Effector CD8-positive, alpha-beta T cell (primary cell): Measurements from ENCODE around the gene ZC3H4.

Experiments
- DNase-seq: peaks from one replicate; lab custom pipeline; 2025; lab: John Stamatoyannopoulos, UW

ZC3H4 gene

GRCh38 chr19:47133021-47133471, 19.5 kb upstream of the ZC3H4 start:
- no peak for DNase-seq

DNA sequence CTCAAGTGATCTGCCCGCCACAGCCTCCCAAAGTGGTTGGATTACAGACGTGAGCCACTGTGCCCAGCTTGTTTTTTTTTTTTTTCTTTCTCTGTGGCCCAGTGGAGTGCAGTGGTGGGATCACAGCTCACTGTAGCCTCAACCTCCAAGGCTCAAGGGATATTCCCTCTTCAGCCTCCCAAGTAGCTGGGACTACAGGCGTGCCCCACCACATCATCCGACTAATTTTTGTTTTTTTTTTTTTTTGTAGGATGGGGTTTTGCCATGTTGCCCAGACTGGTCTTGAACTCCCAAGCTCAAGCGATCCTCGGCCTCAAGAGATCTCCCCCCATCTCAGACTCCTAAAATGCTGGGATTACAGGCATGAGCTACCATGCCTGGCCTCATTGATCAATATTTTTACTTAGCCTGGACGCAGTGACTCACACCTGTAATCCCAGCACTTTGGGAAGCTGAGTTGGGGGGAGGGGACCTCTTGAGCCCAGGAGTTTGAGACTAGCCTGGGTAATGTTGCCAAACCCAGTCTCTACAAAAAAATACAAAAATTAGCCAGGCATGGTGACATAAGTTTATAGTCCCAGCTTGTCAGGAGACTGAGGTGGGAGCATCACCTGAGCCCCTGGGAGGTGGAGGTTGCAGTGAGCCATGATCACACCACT, 18.7 kb upstream of the ZC3H4 start:
- no peak for DNase-seq

DNA sequence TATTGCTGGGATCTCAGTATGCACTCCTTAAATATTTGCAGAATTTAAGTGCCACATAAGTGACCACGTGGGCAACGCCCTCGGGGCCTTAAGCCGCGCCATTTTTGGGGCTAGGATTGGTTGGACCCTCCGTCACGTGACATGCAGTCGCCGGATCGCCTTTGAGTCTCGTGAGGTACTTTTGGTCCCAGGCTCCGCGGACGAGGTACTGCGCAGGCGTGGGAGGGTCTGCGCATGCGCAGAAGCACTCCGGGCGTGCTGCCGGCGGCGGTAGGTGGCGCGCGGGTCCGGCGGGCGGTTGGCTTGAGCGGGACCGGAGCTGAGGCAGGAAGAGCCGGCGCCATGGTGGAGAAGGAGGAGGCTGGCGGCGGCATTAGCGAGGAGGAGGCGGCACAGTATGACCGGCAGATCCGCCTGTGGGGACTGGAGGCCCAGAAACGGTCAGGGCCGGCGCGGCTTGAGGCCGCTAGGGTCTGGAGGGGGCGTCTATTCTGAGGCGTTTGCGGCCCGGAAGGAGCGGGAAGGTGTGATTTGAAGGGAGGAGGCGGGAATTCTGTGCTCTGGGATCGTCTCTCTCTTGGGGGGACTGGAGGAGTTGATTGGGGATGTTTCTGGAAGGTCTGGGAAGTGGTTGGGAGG, 17.1 kb upstream of the ZC3H4 start, which contains the start of gene SAE1:
TSS of gene SAE1 (plus strand) at position 247 of the 639 bp plus-strand sequence. CDS start at position 343, 96 bp downstream.
- peak; percentile 83 for DNase-seq

DNA sequence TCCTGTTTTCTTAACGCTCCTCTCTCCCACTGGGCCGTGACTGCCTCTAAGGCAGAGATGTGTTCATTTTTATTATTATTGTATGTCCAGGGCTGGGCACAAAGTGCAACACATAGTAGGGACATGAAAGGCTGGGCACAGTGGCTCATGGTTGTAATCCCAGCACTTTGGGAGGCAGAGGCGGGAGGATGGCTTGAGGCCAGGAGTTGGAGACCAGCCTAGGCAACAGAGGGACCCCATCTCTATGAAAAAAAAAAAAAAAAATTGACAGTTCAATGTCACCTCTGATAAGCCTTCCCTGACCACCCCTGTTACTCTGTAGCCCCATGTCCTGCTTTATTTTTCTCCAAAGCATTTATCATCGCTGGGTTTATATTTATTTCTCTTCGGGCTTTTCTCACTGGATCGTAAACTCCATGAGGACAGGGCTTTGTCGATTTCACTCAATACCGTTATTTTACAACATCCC, 16.6 kb upstream of the ZC3H4 start:
- DNase-seq, result no peak

- DNase-seq, result no peak
Observed at GRCh38 chr19:47129579-47129978, 16.0 kb upstream of the ZC3H4 start.

GRCh38 chr19:47125669-47125938, 12.0 kb upstream of the ZC3H4 start:
- no peak for DNase-seq

- DNase-seq, result no peak
Observed at GRCh38 chr19:47124937-47125668, 11.5 kb upstream of the ZC3H4 start.

DNA sequence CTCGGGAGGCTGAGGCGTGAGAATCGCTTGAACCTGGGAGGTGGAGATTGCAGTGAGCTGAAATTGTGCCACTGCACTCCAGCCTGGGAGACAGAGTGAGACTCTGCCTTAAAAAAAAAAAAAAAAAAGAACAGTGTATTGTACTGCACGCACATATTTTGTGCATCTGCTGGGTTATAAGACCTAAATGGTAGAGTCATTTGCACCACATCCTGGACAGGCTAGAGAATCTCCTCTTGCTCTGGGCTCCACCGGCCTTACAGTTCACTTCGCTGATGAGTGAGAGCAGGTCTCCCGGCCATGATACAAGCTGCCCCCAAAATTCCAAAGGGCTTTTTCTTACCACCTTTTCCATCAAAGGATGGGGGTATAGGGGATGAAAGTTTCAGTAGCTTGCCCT, 9.8 kb upstream of the ZC3H4 start:
- no peak for DNase-seq

DNA sequence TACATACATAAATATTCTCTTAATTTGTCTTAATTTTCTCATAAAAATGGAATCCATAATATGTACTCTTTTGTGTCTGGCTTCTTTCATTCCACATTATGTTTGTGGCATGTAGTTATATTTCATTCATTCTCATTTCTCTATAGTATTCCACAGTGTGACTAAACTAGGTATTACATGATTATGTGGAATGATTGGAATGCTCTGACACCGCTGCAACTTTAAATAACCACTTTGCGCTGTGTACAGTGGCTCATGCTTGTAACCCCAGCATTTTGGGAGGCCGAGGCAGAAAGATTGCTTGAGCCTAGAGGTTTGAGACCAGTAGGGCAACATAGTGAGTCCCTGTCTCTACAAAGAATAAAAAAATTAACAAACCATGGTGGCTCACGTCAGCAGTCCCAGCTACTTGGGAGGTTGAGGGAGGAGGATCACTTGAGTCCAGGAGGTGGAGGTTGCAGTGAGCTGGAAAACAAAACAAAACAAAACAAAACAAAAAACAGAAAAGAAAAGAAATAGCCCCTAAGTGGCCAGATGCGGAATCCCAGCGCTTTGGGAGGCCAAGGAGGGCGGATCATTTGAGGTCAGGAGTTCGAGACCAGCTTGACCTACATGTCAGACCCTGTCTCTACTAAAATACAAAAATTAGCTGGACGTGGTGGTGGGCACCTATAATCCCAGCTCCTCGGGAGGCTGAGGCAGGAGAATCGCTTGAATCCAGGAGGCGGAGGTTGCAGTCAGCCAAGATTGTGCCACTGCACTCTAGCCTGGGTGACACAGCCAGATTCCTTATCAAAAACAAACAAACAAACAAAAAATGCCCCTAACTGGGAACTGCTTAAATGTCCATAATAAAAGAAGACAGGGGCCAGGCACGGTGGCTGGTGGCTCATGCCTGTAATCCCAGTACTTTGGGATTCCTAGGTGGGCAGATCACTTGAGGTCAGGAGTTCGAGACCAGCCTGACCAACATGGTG, 9.1 kb upstream of the ZC3H4 start:
- DNase-seq, result no peak

GRCh38 chr19:47120470-47121067, 7.0 kb upstream of the ZC3H4 start:
- no peak for DNase-seq

GRCh38 chr19:47113850-47114651, 475 bp upstream of the ZC3H4 start:
- DNase-seq, result no peak

GRCh38 chr19:47112166-47112996, 1.2 kb downstream of the ZC3H4 start:
- DNase-seq, result peak; percentile 72

DNA sequence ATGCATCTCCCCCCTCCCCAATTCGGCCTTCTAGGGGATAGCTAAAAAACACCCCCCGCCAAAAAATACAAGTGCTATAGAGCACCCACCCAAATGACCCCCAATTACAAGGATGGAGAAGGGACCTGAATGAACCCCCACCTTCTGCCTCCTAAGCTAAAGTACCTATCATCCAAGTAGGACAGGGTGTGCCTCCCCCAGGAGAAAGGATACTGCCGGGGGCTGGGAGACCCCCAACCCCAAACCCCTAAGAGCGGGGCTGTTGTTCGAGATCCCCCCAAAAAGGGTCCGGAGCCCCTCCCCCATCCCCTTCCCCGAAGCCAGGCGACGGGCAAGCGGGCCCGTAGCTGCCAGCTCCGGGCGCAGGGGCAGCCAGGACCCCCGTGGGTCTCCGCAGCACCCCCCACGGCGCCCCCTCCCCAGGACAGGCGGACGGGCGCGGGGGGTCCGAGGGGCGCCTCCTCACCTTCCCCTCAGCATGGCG, 1.9 kb downstream of the ZC3H4 start:
- DNase-seq, result no peak

DNA sequence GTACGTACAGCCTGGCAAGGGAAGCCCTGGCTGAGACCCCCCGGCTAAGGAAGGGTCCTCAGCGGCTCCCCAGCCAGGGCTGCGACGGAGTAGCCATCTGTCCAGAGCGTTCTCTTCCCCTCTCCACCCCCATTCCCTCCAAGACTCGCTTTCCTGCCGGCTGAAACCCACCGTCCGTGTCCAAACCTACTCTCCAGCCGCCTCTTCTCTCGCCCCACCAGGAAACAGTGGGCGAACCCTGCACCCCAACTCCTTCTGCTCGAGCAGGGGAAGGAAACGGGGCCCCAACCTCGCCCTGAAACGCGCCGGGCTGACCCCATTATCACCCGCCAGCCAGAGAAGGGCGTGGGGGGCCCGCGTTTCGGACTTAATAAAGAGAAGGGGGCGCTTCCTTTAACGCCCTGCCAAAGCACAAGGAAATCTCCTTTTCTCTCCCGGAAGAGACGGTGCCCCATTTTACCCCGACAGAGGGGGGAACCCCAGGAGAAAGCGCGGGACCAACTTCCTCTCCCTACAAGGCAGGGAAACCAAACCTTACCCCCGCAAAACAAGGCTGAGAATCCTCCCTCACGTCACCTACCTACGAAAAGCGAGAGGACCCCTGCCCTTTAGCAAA, 2.5 kb downstream of the ZC3H4 start:
- peak; percentile 32 for DNase-seq

- peak; percentile 11 for DNase-seq
Observed at GRCh38 chr19:47110521-47111005, 3.0 kb downstream of the ZC3H4 start.

- peak; percentile 6 for DNase-seq
Observed at GRCh38 chr19:47109541-47110375, 3.8 kb downstream of the ZC3H4 start.

DNA sequence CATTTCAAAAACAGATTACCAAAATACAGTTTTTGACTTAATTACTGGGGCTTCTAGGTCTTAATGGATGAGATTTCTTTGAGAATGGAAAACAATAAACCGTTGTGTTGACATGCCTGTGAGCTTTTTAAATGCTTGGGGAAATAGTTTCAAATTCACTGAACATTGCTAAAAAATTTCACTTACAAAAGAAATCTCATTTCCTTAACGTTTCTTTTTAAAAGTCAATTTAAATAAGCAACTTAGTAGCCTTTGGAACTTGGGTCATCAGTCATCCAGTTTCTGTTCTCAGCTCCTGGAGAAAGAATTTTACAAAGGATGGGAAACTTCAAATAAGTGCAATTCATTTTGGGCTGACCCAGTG, 4.4 kb downstream of the ZC3H4 start:
- no peak for DNase-seq
